HCT116 (cell line): ENCODE results near the gene AGAP1.

Experiments used
- ELF1 ChIP-seq: IDR thresholded peaks from 2 replicates; pipeline ENCODE4 v1.6.1; 2012; ENCODE audit warnings: low read depth, borderline replicate concordance
- EZH2 ChIP-seq: fragments of 200-600 bp; sonication (generic); IDR thresholded peaks from 2 replicates; pipeline ENCODE4 v1.6.1; 2017; ENCODE audit warnings: antibody characterized with exemption, mixed run types
- EZH2phosphoT487 ChIP-seq: fragments of 200-600 bp; IDR thresholded peaks from 2 replicates; pipeline ENCODE4 v1.6.1; 2018; ENCODE audit warnings: antibody characterized with exemption, borderline replicate concordance
- POLR2A ChIP-seq: IDR thresholded peaks from 2 replicates; pipeline ENCODE4 v1.7.0; 2011; ENCODE audit warnings: borderline replicate concordance; ENCODE audit not compliant: insufficient read depth, insufficient read length; ENCODE audit errors: extremely low read depth
- POLR2AphosphoS5 ChIP-seq: IDR thresholded peaks from 2 replicates; pipeline ENCODE4 v1.6.1; 2011; ENCODE audit warnings: mild to moderate bottlenecking, low read depth, low read length, moderate library complexity
- RAD21 ChIP-seq: IDR thresholded peaks from 2 replicates; pipeline ENCODE4 v1.6.1; 2012; ENCODE audit warnings: low read depth, mild to moderate bottlenecking
- SIN3A ChIP-seq: IDR thresholded peaks from 2 replicates; pipeline ENCODE4 v1.6.1; 2012; ENCODE audit warnings: low read depth
- SP1 ChIP-seq: IDR thresholded peaks from 2 replicates; pipeline ENCODE4 v1.6.1; 2012; ENCODE audit warnings: low read depth
- YY1 ChIP-seq: IDR thresholded peaks from 2 replicates; pipeline ENCODE4 v1.6.1; 2011; ENCODE audit warnings: low read length, low read depth, moderate library complexity, mild to moderate bottlenecking; ENCODE audit not compliant: insufficient replicate concordance; ENCODE audit errors: extremely low read depth
- ZNF274 ChIP-seq: fragments of 200-500 bp; sonication (Bioruptor generic); IDR thresholded peaks from 2 replicates; pipeline ENCODE4 v1.6.1; 2014; ENCODE audit warnings: mild to moderate bottlenecking, low read depth, low read length, inconsistent platforms
- TF ChIP-seq, protein P1 (sequence below), 3 experiments: fragments of 200-600 bp in 1 of 3; sonication (generic) in 1 of 3; IDR thresholded peaks in 2 of 3; conservative IDR thresholded peaks in 1 of 3; 2 replicates each; pipeline ENCODE4 v1.5.1; 2012 to 2017; ENCODE audit warnings: low read depth in 2 of 3, low read length in 2 of 3, antibody characterized with exemption in 1 of 3, borderline replicate concordance in 1 of 3, control low read depth in 1 of 3, mild to moderate bottlenecking in 1 of 3, mixed read lengths in 1 of 3, mixed run types in 1 of 3, moderate library complexity in 1 of 3; ENCODE audit not compliant: insufficient read depth in 1 of 3
- TF ChIP-seq, protein P2 (sequence below): IDR thresholded peaks from 2 replicates; pipeline ENCODE4 v1.6.1; 2012

DNA sequence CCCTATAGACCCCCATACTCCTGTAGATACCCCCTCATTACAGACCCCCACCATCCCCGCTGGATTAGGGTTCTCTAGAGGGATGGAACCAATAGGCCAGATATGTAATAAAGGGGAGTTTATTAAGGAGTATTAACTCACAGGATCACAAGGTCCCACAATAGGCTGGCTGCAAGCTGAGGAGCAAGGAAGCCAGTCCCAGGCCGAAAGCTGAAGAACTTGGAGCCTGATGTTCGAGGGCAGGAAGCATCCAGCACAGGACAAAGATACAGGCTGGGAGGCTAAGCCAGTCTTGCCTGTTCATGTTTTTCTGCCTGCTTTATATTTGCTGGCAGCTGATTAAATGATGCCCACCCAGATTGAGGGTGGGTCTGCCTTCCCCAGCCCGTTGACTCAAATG, 106.6 kb downstream of the AGAP1 start:
- TF ChIP-seq YY1 = no peak
- TF ChIP-seq, protein P1, sequence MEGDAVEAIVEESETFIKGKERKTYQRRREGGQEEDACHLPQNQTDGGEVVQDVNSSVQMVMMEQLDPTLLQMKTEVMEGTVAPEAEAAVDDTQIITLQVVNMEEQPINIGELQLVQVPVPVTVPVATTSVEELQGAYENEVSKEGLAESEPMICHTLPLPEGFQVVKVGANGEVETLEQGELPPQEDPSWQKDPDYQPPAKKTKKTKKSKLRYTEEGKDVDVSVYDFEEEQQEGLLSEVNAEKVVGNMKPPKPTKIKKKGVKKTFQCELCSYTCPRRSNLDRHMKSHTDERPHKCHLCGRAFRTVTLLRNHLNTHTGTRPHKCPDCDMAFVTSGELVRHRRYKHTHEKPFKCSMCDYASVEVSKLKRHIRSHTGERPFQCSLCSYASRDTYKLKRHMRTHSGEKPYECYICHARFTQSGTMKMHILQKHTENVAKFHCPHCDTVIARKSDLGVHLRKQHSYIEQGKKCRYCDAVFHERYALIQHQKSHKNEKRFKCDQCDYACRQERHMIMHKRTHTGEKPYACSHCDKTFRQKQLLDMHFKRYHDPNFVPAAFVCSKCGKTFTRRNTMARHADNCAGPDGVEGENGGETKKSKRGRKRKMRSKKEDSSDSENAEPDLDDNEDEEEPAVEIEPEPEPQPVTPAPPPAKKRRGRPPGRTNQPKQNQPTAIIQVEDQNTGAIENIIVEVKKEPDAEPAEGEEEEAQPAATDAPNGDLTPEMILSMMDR (IDR thresholded peaks at IDR 0.05 in 2 of 3, conservative IDR thresholded peaks at IDR 0.05 in 1 of 3; ENCODE audit: borderline replicate concordance in 1 of 3, insufficient read depth in 1 of 3, low read depth in 2 of 3, low read length in 2 of 3) = no peak
- TF ChIP-seq EZH2 = no peak
- TF ChIP-seq ZNF274 = no peak
- TF ChIP-seq POLR2AphosphoS5 = no peak
- no peak for TF ChIP-seq POLR2A
- TF ChIP-seq ELF1 = no peak
- no peak for TF ChIP-seq SIN3A
- no peak for TF ChIP-seq SP1
- TF ChIP-seq EZH2phosphoT487 = no peak
- TF ChIP-seq RAD21 = no peak
- TF ChIP-seq, protein P2, sequence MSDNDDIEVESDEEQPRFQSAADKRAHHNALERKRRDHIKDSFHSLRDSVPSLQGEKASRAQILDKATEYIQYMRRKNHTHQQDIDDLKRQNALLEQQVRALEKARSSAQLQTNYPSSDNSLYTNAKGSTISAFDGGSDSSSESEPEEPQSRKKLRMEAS = no peak
